Tibial nerve (tissue), 4 donors: ENCODE measurements around the gene TRIL. TPM values are rescaled to one million over a fixed set of nuclear protein-coding genes. Genes with fewer than 3 reads are reported as not detected.

Source experiments
- DNase-seq, 2 donors: peaks; one replicate each; pipeline ENCODE4 v3.0.0-alpha.2; 2019; ENCODE audit warnings: low spot score in 2 of 2
- H3K27ac ChIP-seq, 4 donors: fragments of 200-600 bp; sonication (generic) in 3 of 4; one replicate each; pipeline ENCODE4 v1.5.1; 2017 to 2019; ENCODE audit warnings: mild to moderate bottlenecking in 1 of 4
- H3K27me3 ChIP-seq, 2 donors: fragments of 200-600 bp; sonication (generic) in 1 of 2; one replicate each; pipeline versions ENCODE4 v1.5.1 to v1.6.0; 2017 to 2019
- H3K36me3 ChIP-seq, 3 donors: fragments of 200-600 bp; sonication (generic); one replicate each; pipeline ENCODE4 v1.5.1; 2018 to 2019
- H3K4me1 ChIP-seq, 4 donors: fragments of 200-600 bp; sonication (generic) in 3 of 4; one replicate each; pipeline ENCODE4 v1.5.1; 2017 to 2019
- H3K4me3 ChIP-seq, 4 donors: fragments of 200-600 bp; sonication (generic) in 3 of 4; one replicate each; pipeline ENCODE4 v1.5.1; 2017 to 2019; ENCODE audit warnings: mild to moderate bottlenecking in 1 of 4, moderate library complexity in 1 of 4
- H3K9me3 ChIP-seq, 4 donors: fragments of 200-600 bp; sonication (generic) in 3 of 4; one replicate each; pipeline ENCODE4 v1.5.1; 2017 to 2019
- CTCF ChIP-seq, 5 experiments: fragments of 200-600 bp in 3 of 5; fragments of 450-650 bp in 2 of 5; sonication (generic) in 3 of 5; IDR thresholded peaks; one replicate each; pipeline ENCODE4 v1.5.1; 2016 to 2019; ENCODE audit warnings: antibody characterized with exemption in 5 of 5, mild to moderate bottlenecking in 3 of 5, moderate library complexity in 2 of 5
- EP300 ChIP-seq, 2 donors: sonication (generic); formaldehyde crosslinking; IDR thresholded peaks; one replicate each; pipeline ENCODE4 v1.6.1; 2017; ENCODE audit warnings: antibody characterized with exemption in 2 of 2, mild to moderate bottlenecking in 1 of 2
- POLR2A ChIP-seq, 2 donors: fragments of 450-650 bp; IDR thresholded peaks; one replicate each; pipeline ENCODE4 v1.6.1; 2017; ENCODE audit warnings: antibody characterized with exemption in 2 of 2, mild to moderate bottlenecking in 2 of 2, moderate library complexity in 2 of 2
- WGBS, 2 donors: methylation state at CpG; one replicate each; pipeline ENCODE4 v1.1.5; 2018; 5-methylcytosine and 5-hydroxymethylcytosine counted together
- total RNA-seq, 4 donors: library from RNA; depleted of rRNA; stranded (reverse); fragments of >200 nt; gene quantifications; one replicate each; pipeline ENCODE4 v1.1.0, GENCODE V29; 2016

The TRIL gene
- total RNA-seq, 4 donors from 2014 or later: 1.2 to 2.8 (median 2.4) TPM

- WGBS, 2 donors: 0 to 1% methylated on average over 9 to 25 of the region's 47 CpGs
- peaks cover 0 to 44% of the 10 kb centered on the region in 2 donors for H3K27me3 ChIP-seq
- peak overlapping the region; percentile 22 to 61 (median 52) for H3K4me3 ChIP-seq
- no peaks in the 10 kb centered on the region for H3K9me3 ChIP-seq
- H3K4me1 ChIP-seq: peaks cover 0 to 36% (median 14%) of the 10 kb centered on the region in 4 donors
- no peaks in the 10 kb centered on the region for H3K36me3 ChIP-seq
- DNase-seq: no peak
- TF ChIP-seq POLR2A (IDR thresholded peaks at IDR 0.05) (no peak), EP300 (IDR thresholded peaks at IDR 0.05) (no peak), CTCF (IDR thresholded peaks at IDR 0.05) (no peak)
- H3K27ac ChIP-seq: peak overlapping the region in 1 of 4 donors; percentile 16
Measured at GRCh38 chr7:28957751-28958234, 337 bp downstream of the TRIL start.

DNA sequence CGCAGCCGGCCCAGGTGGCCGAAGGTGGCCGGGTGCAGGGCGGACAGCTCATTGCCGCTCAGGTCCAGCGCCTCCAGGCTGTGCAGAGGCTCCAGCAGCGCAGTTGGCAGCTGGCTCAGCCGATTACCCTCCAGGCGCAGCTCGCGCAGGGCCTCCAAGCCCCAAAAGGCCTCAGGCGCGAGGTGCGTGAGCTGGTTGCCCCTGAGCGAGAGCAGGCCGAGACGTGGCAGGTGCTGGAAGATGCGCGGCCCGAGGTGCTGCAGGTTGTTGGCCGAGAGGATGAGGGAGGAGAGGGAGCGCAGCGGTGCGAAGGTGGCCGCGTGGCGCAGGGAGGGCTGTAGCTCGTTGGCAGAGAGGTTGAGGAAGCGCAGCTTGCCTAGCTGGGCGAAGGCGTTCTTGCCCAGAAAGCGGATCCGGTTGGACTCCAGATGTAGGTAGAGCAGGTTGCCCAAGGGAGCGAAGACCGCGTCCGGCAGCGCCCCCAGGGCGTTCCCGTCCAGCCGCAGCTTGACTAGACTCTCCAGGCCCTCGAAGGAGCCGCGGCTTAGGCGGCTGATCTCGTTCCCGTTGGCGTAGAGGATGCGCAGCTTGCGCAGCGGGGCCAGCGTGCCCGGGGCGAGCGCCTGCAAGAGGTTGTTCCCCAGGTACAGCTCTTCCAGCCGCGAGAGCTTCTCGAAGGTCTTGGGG, 923 bp downstream of the TRIL start:
- Histone ChIP-seq H3K4me3 (peak overlapping the region; percentile 24 to 56 (median 46)), H3K36me3 (no peaks in the 10 kb centered on the region), H3K9me3 (no peaks in the 10 kb centered on the region), H3K4me1 (peaks cover 0 to 36% (median 14%) of the 10 kb centered on the region in 4 donors), H3K27ac (peak overlapping the region in 1 of 4 donors; percentile 1), H3K27me3 (peaks cover 0 to 44% of the 10 kb centered on the region in 2 donors)
- no peak for DNase-seq
- TF ChIP-seq CTCF (IDR thresholded peaks at IDR 0.05): no peak
- TF ChIP-seq EP300 (IDR thresholded peaks at IDR 0.05): no peak
- TF ChIP-seq POLR2A (IDR thresholded peaks at IDR 0.05): no peak
- WGBS, 2 donors: 3 to 11% methylated on average over 38 to 49 of the region's 59 CpGs

GRCh38 chr7:28956608-28957063, 1.5 kb downstream of the TRIL start:
- H3K4me1 ChIP-seq: peaks cover 0 to 36% (median 14%) of the 10 kb centered on the region in 4 donors
- no peaks in the 10 kb centered on the region for H3K9me3 ChIP-seq
- H3K4me3 ChIP-seq: peak overlapping the region; percentile 24 to 56 (median 46)
- DNase-seq: peak; percentile 16 to 18
- H3K27ac ChIP-seq: peak overlapping the region in 2 of 4 donors; percentile 1 to 27
- H3K27me3 ChIP-seq: peaks cover 0 to 44% of the 10 kb centered on the region in 2 donors
- WGBS, 2 donors: 1 to 2% methylated on average over 12 to 15 of the region's 39 CpGs
- TF ChIP-seq EP300 (IDR thresholded peaks at IDR 0.05) (no peak), POLR2A (IDR thresholded peaks at IDR 0.05) (no peak), CTCF (IDR thresholded peaks at IDR 0.05) (peak in 4 of 5 experiments; percentile 16 to 43 (median 35))
- no peaks in the 10 kb centered on the region for H3K36me3 ChIP-seq

DNA sequence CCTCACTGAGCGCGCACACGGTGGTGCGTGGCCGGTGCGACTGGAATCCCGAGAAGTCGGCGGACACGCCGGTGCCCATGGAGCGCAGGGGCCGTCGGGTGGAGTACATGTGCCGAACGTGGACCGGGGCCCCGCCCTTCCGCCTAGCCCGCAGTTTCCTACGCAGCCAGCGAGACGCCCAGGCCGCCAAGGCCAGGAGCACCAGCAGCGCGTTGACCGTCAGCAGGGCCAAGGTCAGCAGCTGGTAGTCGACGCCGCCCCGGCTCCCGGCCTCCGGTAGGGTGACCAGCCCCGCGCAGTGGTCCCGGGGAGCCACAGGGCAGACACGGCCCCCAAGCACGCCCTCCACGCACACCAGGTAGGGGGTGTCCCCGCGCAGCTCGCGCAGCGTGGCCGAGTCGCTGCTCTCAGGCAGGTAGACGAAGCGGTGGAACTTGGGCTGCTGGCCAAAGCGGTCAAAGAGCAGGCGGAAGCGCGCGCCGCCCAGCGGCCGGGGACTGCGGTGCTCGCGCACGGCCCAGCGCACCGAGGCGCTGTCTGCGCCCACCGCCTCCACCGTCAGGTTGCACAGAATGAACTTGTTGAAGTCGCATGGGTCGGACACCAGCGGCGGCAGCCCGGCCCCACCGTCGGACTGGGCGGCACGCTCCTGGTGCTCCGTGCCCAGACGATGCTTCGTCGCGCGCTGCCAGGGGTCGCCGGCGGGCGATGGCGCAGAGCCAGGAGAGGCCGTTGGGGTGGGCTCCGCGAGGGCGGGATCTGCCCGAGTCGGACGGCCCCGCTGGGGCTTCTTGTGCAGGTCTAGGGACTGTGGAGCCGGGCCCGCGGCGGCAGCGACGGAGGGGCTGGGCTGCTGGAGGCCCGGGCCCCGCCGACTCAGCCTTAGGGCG, 2.2 kb downstream of the TRIL start:
- H3K4me3 ChIP-seq: peak overlapping the region; percentile 24 to 56 (median 46)
- 4 to 10% methylated on average over 23 to 44 of the region's 104 CpGs for WGBS, 2 donors
- DNase-seq: peak; percentile 35 to 51
- peaks cover 0 to 44% of the 10 kb centered on the region in 2 donors for H3K27me3 ChIP-seq
- H3K9me3 ChIP-seq: no peaks in the 10 kb centered on the region
- H3K36me3 ChIP-seq: no peaks in the 10 kb centered on the region
- H3K27ac ChIP-seq: peak overlapping the region in 3 of 4 donors; percentile 27 to 37 (median 31)
- TF ChIP-seq POLR2A (IDR thresholded peaks at IDR 0.05): no peak
- TF ChIP-seq EP300 (IDR thresholded peaks at IDR 0.05): peak in 1 of 2 donors; percentile 30
- peak; percentile 32 to 74 (median 48) for TF ChIP-seq CTCF (IDR thresholded peaks at IDR 0.05)
- H3K4me1 ChIP-seq: peaks cover 0 to 36% (median 14%) of the 10 kb centered on the region in 4 donors
